NCI-H1092 treated with DMSO at 0.1 percent for 48 hours (cell line): ENCODE data around the gene FES.
"Not testable (repeated sequence)": the region's sequence is repeated elsewhere in the genome, so short reads cannot be mapped to it uniquely, and the experiment has no call there.

ENCODE experiments used
- DNase-seq: peaks from one replicate; lab custom pipeline; 2025; lab: John Stamatoyannopoulos, UW

Gene FES

DNA sequence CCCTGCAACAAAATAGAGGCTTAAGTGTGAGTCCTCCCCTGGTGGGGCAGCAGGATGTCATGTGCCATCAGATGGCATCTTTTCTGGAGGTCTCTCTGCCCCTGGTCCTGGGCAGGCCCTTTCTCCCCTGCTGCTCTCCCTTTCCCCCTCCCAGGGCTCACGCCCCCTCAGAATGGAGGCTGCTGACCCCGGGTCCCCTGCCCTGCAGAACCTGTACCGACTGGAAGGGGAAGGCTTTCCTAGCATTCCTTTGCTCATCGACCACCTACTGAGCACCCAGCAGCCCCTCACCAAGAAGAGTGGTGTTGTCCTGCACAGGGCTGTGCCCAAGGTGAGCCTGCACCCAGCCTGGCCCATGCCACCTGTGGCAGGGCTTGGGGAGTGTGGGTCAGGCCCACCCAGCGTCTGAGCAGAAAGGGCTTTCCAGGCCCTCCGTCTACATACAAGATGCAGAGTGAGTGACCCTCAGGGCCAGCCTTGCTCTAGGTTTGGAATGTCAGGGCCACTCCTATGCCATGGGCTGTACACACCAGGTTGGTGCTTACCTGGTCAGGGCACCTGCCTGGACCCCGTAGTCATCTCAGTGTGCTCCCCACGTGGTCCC lies 7.1 kb downstream of the FES start:
- DNase-seq: no peak

DNA sequence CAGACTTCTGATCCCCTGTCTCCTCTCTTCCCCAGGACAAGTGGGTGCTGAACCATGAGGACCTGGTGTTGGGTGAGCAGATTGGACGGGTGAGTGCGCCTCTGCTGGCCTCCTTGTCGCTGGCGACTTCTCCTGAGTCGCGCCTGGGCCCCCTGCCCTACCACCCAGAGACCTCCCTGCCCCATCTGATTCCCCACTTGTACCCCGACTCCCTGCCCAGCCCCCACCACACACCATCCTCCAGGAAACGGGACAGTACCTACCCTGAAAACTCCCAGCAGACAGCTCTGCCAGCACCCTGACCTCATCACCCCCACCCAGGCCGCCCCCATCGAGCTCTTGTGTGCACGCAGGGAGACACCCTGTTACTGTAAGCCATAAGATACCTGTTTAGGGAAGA lies 7.7 kb downstream of the FES start:
- no peak for DNase-seq

DNA sequence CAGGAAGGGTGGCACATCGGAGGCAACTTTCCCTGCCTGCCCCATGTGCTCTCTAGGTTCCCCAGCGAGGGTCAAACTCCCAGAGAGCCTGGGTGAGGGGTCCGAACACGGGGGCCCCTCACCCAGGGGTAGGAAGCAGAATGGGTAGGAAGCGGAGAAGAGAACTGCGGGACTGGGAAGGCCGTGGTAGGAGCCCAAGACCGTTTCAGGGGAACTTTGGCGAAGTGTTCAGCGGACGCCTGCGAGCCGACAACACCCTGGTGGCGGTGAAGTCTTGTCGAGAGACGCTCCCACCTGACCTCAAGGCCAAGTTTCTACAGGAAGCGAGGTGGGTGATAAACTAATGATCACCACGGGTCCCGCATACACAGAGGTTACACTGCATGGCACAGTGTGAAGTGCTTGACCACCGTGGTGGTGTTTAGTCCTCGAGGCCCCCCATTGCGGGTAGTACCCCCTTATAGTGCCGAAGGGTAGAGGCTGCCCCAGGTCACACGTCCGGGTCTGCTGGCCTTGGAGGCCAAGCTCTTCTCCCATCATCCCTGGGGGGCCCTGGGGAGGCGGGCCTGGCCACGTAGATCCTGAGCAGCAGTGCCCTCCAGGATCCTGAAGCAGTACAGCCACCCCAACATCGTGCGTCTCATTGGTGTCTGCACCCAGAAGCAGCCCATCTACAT lies 8.3 kb downstream of the FES start:
- no peak for DNase-seq

DNA sequence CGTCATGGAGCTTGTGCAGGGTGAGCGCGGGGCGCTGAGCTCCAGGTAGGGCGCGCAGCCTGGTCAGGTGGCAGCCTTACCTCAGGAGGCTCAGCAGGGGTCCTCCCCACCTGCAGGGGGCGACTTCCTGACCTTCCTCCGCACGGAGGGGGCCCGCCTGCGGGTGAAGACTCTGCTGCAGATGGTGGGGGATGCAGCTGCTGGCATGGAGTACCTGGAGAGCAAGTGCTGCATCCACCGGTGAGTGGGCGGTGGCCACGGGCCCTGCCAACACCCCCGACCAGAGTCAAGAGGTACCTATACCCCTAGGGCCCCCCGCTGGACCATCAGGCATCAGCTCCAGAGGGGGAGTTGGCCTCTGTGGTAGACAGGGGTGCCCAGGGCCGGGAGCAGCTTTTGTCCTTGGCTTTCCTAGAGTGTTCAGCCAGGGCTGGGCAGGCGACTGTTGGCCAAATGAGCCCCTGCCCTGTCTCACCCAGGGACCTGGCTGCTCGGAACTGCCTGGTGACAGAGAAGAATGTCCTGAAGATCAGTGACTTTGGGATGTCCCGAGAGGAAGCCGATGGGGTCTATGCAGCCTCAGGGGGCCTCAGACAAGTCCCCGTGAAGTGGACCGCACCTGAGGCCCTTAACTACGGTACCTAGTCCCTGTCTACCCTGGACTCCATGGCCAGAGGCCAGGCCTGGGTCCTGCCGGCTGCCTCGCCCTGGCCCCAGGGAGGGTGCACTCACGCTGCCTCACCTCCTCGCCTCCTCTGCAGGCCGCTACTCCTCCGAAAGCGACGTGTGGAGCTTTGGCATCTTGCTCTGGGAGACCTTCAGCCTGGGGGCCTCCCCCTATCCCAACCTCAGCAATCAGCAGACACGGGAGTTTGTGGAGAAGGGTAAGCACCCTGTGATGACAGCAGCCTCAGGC lies 9.1 kb downstream of the FES start:
- no peak for DNase-seq

DNA sequence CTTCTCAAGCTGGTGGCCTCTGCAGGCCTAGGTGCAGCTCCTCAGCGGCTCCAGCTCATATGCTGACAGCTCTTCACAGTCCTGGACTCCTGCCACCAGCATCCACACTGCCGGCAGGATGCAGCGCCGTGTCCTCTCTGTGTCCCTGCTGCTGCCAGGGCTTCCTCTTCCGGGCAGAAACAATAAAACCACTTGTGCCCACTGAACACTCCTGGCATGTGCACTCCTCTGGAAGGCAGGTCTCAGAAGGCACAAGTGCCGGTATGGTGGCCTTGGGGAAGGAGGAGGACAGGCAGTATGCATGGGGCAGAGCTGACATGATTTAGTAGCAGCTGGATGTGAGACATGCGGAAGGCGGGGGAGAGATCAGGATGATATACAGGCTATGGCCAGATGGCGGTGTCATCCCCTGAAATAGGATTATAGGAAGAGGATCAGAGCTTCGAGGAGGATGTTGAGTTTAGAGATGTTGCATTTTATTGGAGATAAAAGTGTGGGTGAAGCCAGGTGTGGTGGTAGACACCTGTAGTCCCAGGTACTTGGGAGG lies 11.3 kb downstream of the FES start:
- peak; percentile 64 for DNase-seq

DNA sequence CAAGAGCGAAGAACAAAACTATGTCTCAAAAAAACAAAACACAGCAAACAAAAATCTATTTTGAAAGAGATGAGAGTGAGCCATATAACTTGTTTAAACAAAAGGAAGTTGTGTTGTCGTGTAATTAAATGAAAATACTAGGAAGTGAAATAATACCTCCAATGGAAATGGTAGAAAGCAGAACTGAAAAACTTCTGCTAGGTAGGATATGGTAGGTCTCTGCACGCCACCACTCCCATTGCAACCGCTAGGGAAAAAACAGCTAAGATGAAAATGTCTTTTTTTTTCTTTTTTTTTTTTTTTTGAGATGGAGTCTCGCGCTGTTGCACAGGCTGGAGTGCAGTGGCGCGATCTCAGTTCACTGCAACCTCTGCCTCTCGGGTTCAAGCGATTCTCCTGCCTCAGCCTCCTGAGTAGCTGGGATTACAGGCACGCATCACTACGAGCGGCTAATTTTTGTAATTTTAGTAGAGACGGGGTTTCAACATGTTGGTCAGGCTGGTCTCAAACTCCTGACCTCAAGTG lies 12.9 kb downstream of the FES start:
- DNase-seq: not testable (repeated sequence)

DNA sequence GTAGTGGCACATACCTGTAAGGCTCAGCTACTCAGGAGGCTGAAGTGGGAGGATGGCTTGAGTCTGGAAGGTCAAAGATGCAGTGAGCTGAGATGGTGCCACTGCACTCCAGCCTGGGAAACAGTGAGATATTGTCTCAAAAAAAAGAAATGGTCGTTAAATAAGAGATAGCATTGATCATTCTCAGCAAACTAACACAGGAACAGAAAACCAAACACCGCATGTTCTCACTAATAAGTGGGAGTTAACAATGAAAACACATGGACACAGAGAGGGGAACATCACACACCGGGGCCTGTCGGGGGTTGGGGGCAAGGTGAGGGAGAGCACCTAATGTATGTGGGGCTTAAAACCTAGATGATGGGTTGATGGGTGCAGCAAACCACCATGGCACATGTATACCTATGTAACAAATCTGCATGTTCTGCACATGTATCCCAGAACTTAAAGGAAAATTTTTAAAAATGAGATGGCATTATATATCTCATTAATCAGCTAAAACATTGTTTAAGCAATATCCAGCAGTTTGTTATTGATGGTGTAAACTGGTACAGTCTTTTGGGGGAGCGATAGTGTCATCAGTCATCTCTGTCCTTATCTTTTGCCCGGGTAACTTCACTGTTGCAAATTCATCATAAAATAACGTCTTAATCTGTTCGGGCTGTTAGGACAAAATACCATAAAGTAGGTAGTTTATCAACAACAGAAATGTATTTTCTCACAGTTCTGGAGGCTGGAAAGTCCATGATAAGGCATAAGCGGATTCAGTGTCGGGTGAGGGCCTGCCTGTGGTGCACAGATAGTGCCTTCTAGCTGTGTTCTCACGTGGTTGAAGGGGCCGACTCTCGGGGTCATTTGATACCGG lies 17.1 kb downstream of the FES start:
- no peak for DNase-seq

DNA sequence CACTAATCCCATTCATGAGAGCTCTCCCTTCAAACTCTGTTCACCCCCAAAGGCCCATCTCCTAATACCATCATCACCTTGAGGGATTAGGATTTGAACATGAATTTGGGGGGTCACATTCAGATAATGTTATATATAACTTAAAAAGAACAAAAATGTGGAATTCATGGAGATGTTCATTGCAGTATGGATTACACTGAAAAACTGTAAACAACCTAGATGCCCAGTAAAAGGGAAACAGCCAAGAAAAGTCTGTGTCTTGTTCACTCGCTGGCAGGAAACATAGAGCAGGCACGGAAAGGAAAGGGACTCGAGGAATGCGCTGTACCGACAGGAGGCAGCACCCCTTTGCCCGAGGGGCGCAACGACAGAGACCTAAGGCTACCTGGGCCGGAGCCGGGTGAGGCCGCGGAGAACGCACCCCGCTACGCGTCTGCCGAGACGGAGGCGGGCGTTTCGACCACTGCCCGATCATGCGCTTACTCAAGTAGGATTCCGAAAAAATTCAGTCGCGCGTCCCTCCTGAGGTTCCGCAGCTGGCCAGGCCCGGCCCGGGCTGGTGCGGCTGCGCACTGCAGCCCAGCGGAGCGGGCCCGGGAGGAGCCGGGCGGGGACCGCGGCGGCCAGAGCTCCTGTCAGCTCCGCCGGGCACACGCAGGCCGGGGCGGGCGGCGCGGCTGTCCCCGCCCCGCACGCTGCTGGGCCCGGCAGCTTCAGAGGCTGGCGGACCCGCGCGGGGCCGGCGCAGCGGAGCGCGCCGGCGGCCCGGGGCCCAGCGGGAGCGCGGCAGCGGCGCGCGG lies 17.9 kb downstream of the FES start:
- DNase-seq: peak; percentile 77

DNA sequence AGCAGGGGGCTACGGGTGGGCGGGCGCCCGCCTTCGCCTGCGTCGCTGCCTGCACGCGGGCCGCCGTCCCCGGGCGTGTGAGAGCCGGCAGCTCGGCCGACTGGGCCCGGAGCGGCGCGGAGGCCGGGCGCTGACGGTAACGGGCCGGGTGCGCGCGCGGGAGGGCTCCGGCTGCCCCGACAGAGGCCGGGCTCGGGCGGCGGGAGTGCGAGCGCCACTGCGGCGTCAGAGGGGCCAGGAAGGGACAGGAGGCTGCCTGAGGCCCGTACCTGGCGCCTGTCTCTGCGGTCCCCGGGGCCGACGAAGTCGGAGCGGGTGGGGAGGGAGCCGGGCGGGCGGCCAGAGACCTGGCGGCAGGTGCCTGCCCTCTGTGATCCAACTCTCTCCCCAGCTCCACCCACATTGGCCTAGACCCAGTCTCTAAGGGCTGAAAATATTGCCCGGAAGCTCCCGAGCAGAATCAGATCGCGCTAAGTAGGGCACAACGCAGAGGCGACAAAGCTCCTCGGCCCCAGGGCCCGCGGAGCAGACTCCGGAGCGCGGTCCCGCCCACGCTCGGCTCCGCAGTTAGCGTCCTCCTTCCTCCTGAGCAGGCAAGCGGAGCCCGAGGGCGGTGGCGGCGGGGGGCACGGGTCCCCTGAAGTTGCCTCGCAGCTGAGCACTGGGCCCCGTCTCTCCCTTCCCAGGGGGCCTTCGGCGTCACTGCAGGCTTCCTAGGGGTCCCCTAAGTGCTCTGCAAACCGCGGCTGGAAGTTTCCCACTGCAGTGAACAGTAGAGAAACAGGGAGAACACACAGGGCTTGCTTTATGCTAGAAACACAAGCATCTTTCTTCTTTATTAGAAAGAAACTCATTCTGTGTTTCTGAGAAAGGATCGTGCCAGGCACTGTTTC lies 18.8 kb downstream of the FES start, which contains the start of gene MAN2A2:
Gene MAN2A2 (plus strand): TSS at position 463 of the 893 bp plus-strand sequence. CDS start 906 bp downstream, outside the sequence.
- DNase-seq: peak; percentile 32

DNA sequence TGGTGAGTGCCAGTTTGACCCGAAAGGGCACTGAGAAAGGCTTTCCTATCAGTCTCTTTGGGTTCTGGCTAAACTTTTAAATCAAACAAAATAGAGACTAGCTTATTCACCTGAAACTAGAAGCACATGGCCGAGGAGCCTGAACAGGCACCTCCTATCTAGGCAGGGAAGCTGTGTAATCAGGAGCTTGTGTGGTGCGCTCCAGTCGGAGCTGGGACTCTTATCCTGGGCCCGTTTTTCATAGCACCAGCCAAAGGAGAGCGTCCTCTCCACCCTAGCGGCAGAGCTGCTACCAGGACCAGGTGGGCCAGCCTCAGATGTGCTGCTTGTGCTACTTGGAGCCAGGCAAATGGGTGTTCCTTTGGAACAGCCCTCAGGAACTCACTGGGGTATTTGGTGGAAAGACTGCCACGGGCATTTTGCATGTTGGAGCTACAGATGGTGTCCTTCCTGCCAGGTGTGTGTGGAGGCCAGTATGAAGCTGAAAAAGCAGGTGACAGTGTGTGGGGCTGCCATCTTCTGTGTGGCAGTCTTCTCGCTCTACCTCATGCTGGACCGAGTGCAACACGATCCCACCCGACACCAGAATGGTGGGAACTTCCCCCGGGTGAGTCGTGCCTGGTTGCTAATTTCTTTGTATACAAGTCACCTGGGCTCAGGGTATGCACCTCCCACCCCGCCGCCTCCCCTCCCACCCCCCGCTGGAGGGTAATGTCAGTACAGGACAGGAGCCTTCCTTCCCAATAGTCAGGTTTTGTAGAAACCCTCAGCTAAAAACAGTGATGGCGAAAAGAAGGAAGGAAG lies 19.6 kb downstream of the FES start:
- DNase-seq: no peak

DNA sequence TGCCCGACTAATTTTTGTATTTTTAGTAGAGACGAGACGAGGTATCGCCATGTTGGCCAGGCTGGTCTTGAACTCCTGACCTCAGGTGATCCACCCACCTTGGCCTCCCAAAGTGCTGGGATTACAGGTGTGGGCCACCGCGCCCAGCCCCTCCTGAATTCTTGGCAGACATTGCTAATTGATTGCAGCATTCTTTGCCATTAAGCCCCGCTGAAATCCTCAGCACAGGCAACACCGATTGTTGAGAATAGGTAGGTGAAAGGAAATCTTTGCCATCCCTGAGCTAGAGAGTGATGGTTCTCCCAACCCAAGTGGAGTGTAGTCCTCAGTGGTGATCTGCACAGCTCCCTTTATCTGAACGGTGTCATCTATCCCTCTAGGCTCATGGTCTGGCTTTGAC lies 20.4 kb downstream of the FES start:
- DNase-seq: no peak

DNA sequence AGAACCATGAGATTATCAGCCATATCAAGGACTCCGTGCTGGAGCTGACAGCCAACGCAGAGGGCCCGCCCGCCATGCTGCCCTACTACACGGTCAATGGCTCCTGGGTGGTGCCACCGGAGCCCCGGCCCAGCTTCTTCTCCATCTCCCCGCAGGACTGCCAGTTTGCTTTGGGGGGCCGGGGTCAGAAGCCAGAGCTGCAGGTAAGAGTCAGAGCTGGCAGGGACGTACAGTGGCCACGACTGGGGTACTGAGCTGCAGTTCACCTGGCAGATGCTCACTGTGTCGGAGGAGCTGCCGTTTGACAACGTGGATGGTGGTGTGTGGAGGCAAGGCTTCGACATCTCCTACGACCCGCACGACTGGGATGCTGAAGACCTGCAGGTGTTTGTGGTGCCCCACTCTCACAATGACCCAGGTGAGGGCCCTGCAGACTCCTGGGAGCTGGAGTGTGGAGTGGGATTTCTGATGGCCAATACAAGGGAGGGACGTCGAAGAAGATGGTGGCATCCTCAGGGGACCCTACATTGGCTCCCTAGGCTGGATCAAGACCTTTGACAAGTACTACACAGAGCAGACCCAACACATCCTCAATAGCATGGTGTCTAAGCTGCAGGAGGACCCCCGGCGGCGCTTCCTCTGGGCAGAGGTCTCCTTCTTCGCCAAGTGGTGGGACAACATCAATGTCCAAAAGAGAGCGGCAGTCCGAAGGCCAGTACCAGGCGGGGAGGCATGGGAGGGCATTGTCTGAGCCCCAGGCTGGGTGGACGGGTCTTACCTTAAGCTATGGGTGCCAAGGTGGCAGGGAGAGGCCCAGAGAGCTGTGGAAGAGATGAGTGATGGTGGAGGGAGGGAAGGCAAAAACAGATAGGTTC lies 21.2 kb downstream of the FES start:
- no peak for DNase-seq

DNA sequence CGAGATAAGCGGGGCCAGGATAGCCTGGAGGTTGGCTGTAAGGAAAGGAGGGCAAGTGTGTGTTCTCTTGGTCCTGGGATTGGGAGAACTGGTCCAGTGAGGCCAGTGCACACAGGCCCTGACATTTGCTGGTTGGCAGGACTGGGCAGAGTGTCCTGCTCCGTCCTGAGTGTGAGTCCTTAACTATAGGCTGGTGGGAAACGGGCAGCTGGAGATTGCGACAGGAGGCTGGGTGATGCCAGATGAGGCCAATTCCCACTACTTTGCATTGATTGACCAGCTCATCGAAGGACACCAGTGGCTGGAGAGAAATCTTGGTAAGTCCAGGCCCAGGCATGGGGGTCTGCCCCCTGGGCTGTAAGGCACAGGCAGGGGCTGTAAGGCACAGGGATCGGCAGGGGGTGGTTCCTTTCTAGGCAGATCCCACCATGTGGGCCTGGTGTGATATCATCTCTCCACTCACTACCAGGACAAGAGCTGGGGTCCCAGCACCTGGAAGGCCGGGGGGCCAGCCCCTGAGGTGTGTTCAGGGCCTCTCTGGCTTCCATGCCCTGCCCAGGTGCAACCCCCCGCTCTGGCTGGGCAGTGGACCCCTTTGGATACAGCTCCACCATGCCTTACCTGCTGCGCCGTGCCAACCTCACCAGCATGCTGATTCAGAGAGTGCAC lies 22.0 kb downstream of the FES start:
- no peak for DNase-seq

DNA sequence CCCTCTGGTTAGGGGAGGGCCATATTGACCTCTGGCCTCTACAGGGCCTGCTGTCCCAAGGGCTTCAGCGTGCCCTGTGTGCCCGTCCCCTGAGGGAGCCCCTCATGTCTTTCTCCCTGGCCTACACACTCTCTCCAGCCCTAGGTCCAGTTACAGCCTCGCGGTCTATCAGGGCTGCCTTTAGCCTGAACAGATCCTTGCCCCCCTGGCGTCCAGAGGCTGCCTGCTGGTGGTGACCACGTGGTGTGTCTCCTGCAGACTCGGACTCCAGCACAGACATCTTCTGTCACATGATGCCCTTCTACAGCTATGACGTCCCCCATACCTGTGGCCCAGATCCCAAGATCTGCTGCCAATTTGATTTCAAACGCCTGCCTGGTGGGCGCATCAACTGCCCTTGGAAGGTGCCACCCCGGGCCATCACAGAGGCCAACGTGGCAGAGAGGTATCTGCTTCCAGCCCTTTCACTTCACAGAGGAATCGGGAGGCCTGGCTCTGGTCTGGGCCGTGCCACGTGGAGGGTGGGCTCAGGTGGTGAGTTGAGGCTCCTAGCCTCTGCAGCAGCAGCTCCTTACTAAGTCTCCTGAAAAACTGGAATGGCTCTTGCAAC lies 22.9 kb downstream of the FES start:
- DNase-seq: no peak

DNA sequence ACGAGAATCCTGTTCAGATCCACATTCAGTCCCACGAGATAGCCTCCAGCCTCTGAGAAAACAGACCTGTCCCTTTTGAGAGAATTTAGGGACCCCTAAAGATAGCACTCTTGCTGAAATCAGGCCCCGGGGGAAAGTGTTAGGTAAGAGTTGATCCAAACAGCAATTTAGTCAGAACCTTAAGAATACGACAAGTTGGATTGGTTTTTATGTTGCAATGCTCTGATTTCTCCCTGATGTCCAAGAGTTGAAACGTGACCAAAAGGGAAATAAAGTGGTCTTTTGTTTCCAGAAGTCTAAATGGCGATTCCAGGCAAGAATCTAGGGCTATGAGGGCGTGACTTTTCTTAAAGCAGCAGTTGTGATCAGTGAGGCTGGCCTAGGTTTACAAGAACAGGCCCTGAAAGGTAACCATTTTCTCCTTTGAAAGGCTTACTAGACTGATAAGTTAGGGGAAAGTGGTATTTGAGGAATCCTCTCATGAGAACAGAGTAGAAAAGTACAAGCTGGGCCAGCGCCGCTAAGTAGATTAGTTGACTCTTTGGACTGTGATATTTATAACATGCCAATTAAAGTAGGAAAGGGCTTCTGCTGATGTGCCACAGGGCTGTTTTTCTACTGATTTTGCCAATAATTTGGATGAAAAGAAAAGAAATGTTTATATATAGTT lies 23.7 kb downstream of the FES start:
- DNase-seq: no peak

DNA sequence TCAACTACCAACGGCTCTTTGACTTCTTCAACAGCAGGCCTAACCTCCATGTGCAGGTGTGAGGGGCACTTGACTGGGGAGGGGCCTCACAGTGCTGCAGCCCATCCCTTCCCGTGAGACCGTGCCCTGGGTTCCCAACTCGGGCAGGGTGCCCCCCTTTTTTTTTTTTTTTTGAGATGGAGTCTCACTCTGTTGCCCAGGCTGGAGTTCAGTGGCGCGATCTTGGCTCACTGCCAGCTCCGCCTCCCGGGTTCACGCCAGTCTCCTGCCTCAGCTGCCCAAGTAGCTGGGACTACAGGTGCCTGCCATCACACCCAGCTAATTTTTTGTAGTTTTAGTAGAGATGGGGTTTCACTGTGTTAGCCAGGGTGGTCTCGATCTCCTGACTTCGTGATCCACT lies 25.1 kb downstream of the FES start:
- DNase-seq: not testable (repeated sequence)
